CD4-positive, alpha-beta T cell treated with Interleukin-6 for 4 hours (primary cell): ENCODE data around the gene BCO1.
A peak's percentile ranks its signal among the peaks of the same experiment; 100 is the strongest.

ENCODE experiments used
- DNase-seq: peaks from one replicate; pipeline ENCODE4 v3.0.0-alpha.2; 2020; ENCODE audit warnings: mixed read lengths

The BCO1 gene

DNA sequence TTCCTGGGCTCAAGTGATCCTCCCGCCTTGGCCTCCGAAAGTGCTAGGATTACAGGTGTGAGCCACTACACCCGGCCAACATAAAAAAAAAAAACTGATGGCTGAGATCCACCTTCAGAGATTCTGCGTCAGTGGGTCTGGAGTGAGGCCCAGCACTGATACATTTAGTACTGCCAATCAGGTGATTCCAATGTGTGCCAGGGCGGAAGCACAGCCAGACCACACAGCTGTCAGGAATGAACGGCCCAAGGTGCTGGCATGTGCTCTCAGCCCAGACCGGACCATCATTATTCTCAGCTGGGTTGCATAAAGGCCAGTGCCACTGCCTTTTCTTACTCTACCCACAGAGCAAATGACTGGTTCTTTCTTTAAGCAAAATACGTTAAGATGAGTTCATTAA is 1.2 kb upstream of the BCO1 start:
- no peak for DNase-seq

DNA sequence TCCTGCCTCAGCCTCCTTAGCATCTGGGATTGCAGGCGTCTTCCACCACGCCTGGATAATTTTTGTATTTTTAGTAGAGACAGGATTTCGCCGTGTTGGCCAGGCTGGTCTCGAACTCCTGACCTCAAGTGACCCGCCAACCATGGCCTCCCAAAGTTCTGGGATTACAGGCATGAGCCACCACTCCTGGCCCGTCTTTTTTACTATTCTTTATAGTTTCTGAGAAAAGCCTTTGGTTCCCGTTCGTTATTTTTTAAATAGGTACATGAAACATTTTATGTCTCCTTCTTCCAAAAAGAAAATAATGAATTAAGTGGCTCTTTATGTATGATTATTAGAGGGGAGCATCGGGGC is 570 bp upstream of the BCO1 start:
- DNase-seq: no peak

DNA sequence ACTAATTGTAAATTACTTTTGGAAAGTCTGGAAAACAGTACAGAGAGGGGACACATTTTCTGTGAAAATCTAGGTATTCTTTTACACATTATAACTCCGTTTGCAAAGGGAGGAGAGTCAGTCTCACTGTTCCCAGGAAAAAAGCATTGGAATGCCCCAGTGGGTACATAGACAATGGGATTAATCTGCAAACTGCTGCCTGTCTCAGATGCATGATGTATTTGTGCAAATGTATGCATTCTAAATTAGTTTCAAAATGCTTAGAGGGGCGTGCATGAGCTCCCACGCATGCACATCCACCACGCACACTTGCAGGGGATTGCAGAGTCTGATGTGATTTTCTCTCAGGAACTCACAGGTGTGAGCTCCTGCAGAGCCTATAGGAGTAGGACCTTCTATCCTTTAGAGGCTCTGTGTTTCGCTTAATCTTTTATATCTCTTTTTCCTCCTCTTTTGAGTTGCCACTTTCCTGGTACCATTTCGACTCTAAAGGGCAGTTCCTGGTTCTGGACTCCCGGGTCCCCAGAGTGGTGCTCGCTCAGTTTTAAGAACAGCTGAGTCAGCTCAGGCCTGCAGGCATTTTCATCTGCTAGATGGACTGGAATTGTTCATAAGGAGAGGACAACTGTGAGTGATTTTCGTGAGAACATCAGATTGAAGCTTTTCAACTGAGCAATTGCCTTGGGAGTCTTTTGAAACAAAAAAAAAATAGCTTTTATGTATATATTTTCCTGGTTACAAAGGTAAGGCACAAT is 1.1 kb downstream of the BCO1 start:
- no peak for DNase-seq

DNA sequence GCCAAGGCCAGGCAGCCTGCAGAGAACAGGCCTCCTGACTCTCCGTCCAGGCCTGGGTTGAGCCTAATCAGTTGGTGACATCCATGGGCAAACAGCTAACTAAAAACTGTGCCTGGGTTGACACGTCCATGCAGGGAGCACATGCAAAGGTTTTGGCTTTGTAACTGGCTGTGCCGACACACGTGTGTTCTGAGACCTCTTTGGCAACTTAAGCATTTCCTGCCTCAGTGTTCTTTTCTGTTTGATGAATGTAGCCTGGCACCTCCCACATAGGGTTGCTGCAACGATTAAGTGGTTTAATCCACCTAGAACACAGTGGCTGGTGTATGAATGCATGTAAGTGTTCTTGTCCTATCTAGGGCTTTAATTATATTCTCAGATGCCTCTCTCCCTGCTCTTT is 3.2 kb downstream of the BCO1 start:
- no peak for DNase-seq

DNA sequence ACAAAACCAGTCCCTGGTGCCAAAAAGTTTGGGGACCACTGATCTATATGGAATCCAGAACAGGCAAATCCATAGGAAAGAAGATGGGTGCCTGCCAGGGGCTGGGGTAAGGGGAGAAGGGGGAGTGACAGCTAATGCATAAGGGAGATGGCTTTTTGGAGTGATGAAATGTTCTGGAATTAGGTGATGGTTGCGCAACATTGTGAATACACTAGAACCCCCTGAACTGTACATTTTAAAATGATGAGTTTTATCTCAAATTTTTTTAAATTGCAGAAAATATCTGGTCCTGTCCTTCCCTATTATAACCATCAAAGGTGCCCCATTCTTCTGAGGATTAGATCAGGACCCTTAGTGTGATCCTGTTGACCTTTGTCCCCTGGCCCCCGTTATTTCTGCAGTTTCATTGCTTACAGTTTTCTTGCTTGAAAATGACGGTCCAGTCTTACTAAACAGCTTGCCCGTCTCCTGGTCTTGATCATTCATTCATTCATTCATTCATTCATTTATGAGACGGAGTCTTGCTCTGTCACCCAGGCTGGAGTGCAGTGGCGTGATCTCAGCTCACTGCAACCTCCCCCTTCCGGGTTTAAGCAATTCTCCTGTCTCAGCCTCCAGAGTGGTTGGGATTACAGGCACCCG is 4.6 kb downstream of the BCO1 start:
- no peak for DNase-seq

DNA sequence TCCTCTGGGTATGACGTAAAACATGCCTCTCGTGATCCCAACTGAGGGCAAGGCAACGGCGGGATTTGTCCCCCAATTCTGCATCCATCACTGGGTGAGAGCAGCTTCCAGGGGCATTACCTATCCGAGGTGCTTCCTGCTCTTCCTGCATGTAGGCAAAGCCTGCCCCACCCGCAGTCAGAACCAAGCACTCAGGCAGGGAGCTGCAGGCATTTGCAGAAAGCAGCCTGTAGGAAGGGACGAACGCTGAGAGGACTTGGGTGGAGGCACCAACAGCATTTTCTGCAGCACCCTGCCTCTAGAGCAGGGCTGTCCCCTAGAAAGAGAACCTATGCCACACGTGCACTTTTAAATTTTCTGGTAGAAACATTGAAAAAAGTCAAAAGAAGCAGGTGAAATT is 5.5 kb downstream of the BCO1 start:
- DNase-seq: no peak

DNA sequence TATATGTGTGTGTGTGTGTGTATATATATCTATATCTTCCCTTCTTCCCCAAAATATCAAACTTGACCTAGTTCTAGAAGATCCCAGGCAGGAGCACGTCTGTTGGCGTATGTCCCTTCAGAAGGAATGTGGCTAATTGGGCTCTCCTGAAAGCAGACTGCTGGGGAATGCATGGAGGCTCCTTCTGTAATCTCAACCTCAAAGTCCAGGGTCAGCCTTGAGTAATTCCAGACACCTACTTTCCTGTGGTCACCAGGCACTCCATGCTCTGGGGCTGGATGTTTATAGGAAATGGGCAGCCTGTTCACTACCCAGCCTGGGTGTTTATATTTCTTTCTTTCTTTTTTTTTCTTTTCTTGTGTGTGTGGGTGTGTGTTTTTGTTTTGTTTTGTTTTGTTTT is 13.4 kb downstream of the BCO1 start:
- DNase-seq: no peak

DNA sequence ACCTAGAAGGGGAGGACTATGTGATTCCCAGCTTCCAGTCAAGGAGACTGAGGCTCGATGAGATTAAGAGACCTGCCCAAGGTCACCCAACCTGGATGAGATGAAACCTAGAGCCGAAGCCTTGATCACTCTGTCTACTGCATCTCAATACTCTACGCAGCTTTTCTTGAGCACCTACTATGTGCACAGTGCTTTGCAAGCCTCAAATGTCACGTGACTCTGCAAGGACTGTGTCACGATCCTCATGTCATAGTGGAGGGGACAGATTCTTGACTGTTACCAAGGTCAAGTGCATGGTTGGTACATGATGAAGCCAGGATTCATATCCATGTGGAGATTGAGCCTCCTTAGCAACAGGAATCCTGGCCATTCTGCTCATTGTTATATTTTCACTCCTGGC is 14.7 kb downstream of the BCO1 start:
- DNase-seq: no peak

DNA sequence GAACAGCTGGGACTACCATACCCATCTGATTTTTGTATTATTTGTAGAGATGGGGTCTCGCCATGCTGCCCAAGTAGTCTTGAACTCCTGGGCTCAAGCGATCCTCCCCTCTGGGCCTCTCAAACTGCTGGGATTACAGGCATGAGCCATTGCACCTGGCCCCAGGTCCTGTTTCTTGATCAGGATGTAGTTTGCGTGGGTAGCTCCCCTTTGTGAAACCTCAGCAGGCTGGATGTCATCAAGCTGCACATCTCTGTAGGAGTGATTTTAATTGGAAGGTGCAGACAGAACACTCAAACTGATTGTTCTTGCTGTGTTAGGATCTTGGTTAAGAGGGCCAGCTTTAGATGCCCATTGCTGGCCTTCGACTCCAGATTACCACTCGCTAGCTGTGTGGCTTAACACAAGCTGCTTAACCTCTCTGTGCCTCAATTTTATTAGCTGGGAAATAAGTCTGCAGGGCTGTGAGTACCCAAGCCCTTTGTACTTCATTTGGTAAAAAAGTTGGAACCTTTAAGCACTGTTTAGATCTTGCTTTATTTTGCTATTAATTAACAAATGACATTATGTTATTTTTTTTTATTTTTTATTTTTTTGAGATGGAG is 16.5 kb downstream of the BCO1 start:
- DNase-seq: no peak

DNA sequence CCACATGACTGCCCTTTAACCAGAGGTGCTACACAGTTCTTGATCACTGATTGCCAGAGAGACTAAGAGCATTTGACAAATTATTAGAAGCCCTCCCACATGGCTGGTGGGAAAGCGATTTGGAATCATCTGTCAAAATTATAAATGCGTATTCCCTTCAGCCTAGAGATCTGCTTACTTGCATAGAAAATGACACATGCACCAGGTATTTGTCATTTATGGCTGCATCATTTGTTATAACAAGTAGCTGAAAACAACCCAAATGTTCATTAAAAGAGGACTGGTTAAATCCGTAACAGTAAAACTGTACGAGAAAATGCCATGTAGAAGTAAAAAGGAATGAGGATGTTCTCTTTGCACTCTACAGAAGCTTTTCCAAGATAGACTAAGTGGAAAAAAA is 21.4 kb downstream of the BCO1 start:
- DNase-seq: no peak

DNA sequence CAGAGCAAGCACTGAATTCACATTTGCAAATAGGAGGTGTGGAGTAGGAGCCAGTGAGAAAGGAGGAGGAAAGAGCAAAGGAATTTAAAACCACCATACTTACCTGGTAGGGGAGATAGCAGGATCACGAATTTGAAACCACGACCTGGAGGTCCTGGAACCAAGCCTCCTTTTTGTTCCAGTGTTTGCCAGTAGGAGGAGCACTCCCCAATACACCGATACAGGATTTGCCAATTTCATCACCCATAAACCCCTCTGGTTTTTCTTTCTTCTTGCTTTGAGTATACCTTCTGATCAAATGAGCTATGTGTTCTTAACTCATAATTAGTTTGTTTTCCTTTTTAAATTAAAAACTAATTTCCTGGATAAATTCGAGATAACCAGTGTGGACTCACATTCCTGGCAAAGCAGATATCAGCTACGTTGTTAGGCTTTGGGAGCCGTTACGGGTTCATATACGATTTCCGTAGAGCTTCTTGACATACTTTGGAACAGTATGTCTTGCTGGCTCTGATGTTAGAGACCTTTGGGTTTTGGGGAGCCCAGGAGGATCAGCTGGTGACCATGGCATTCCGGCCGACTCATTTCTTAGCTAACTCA is 22.7 kb downstream of the BCO1 start:
- DNase-seq: peak; percentile 18

DNA sequence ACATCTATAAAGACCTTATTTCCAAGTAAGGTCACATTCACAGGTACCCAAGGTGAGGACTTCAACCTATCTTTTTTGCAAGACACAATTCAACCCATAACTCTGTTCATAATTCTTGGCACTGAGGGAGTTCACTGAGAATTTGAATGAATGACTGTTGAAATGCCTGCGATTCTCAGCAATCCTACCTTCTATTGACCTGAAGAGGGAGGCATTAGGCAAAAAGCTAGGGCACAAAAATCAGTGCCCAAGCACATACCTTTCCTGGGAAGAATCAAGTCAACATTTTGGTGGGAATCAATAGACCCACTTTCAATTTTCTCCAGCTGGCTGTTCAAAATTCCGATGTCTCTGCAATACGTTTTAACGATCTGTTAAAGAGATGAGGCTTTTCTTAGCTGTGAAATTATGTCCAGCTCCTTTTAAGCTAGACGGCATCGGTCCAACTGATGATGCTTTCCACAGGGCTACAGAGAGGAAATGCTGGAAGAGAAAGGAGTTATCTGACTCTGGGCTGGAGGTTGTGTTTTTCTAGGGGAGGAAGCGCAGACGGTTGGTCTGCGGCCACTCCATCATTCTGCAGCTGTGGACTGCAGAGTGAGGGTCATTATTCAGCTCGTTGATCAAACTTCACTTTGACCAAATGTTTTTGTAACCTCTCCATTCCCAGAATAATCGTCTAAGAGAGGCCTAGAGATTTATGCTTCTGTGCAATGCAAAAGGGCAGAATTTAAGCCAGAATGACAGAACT is 25.2 kb downstream of the BCO1 start:
- DNase-seq: no peak

DNA sequence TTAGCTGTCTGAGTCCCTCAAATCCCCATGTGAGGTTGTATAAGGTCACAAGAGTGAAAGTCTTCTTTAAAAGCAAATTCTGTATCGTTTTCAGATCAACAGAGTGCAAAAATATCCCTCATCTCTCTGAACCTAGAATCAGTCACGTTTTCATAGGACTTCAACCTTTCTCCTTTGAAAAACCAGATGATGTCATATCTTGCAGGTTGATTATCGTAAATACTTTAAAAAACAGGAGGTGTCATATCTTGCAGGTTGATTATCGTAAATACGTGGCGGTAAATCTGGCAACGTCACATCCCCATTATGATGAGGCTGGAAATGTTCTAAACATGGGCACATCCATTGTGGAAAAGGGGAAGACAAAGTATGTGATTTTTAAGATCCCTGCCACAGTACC is 25.9 kb downstream of the BCO1 start:
- DNase-seq: no peak

DNA sequence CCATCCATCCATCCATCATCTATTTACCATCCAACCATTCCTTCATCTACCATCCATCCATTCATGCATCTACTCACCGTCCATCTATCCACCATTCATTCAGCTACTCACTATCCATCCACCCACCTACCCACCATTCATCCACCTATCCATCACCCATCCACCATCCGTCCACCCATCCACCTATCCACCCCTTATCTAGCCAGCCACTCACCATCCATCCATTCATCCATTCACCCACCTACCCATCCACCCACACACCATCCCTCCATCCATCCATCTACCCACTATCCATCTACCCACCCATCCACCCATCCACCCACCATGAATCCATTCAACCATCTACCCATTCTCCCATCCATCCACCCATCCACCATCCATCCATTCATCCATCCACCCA is 26.6 kb downstream of the BCO1 start:
- DNase-seq: no peak

DNA sequence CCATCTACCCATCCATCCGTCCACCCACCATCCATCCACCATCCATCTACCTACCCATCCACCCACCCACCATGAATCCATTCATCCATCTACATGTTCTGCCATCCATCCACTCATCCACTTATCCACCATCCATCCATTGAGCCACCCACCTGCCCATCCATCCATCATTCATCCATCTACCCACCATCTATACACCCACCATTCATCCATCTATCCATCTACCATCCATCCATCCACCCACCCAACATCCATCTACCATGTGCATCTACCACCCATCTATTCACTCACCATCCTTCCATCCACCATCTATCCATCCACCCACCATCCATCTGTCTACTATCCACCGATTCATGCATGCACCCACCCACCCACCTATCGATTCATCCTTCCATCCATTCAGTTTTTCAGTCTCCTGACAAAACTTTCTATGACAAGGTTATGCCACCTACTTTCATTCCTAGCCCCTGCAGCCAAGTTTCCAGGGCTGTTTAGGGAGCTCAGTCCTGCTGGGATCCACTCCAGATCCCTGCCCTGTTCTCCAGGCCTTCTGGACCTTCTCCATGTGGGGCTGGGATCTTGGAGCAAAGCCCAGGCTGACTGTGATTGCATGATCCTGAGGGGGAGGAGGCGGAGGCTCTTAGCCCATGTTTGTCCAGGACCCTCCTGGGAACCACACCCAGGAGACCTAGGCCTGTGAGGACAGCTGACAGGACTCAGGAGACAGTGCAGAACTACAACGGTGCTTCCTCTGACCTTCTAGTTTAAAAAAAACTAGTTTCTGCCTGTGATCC is 27.4 kb downstream of the BCO1 start:
- no peak for DNase-seq

DNA sequence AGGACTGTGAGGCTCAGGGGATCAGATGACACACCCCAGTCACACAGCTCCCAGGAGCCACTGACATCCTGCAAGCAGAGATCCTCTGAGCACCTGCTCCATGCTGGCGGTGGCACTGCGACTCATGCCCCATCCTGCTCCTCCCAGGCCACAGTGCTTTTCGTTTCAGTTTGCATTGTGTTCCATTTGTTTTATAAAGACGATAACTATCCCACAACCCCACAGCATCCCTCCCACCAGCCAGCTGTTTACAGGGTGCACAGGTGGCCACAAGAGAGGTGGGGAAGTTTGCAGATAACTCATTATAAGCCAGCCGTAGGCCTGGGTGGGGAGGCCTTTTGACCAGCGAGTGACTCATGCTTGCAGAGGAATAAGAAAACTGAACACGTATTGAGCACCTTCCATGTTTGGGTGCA is 28.2 kb downstream of the BCO1 start:
- no peak for DNase-seq

DNA sequence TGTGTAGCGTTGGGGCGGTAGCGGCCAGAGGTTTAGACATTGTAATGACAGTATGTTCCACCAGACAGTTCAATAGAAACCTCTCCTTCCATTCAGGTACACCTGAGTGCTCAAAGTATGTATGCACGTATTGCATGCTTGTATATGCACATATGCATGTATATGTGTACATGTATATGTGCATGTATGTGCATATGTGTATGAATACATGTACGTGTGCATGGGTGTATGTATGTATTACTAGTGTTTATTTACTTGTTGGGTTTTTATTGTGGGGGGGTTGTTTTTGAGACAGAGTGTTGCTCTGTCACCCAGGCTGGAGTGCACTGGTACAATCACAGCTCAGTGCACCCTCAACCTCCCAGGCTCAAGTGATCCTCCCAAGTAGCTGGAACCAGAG is 30.0 kb downstream of the BCO1 start:
- no peak for DNase-seq

DNA sequence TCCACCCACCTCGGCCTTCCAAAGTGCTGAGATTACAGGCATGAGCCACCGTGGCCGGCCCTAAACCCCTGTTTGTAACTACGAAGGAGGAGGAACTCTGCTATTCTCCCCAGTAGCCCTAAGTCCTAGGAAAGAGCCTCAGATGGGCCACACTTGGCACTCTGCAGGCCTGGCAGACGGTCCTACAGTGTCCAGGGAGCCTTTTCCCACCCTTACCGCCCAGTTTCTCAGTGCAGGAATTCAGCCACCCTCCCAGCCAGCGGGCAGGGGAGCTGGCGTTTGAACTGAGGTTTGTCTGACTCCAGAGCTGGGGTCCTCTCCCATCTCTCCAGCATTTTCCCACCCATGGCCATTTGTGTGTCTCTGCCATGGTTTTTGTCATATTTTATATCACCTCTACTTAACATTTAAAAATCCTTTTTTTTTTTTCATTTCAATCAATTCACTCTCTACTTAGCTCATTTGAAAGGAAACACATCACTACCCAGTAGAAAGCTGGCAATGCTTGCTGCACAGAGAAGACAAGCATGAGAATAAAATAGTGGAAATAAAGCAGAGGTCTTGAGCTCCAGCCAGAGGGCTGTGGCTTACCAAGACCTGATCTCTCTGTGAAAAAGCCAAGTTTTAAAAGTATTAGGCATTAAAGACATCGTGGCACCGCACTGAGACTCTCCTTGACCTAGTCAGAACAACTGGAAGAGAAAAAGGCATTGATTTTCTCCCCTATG is 34.9 kb downstream of the BCO1 start:
- DNase-seq: no peak

DNA sequence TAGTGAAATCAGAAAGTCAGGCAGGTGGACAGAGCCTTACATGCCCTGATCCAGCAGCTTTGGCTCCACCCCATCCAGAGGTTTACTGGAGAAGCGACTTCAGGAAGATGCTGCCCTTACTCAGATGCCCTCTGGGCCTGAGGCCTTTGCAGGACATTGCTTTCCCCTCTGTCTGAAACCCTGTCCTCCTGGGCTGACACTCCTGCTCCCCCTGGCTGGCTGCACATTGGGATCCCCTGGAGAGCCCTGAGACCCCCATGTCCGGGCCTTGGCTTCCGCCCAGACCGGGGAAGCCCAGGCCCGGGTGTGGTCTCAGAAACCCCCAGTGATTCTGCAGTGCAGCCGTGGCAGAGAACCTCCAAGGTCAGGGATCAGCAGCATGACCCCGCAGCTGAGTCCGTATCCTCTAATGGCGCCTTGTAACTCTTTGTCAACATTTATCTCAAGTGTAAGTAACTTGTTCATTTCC is 36.6 kb downstream of the BCO1 start:
- DNase-seq: no peak

DNA sequence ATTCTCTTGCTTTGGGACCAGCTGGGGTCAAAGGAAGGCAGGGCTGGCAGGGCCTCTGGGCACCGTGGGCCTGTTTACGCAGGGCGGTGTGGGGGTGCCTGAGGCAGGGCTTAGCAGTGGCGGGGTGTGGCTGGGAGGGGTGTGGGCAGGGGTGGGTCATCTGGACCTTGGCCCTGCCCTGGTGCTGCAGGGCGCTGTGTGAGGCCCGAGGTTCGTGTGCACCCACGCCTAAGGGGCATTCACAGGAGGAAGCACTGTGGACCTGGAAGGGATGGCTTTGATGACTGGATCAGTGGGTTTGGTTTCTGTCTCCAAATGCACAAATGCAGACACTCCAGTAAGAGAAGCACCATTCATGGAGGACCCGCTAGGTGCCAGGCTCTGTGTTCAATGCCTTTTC is 37.3 kb downstream of the BCO1 start:
- DNase-seq: no peak

DNA sequence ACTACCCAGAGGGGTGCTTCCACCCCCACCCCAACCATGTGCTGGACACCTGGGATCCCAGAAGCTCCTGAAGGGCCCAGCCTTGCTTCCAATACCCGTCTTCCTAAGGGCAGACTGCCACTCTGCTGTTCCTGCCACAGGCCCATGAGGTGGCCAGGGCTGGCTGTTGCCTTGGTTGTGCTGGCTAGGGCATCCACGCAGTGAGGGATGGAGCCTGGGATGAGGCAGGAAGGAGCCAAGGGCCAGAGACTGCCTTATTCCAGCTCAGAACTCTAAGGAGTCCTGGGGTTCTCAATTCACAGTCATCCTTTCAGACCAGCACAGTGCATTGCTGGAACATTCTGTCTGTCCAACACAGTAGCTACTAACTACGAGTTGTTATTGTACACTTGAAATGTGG is 37.8 kb downstream of the BCO1 start:
- DNase-seq: no peak
